Measurements from ENCODE around the gene GOLGA8J. TPM values are rescaled to one million over a fixed set of nuclear protein-coding genes. Genes with fewer than 3 reads are reported as not detected.

The GOLGA8J gene
- total RNA-seq, 1 experiment from 2014 or later = not detected

DNA sequence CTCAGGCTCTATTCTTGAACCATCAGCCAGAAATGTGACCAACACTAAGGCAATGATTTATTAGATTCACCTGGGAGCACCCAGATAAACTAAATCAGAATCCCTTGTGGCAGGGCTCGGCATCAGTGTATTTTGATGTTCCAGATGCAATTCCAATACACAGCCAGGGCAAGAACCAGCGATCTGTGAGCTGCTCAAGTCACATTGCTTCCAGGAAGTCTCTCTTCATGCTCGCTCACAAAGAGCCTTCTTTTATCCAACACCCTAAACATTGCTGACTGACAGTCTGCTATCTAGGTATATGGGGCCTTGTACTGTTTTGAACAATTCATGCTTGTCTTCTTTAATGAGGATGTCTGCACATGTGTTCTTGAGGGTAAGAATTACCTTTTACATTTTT is 40.9 kb upstream of the GOLGA8J start:
- no peak overlapping the region for H2BK120ac ChIP-seq (ENCODE audit: low read depth, low read length, poor library complexity, severe bottlenecking)
- no peak overlapping the region for H3K23ac ChIP-seq (ENCODE audit: insufficient read length, low read depth, low read length)
- H3K9me3 ChIP-seq (ENCODE audit: control insufficient read depth, low read depth, low read length) = no peaks in the 10 kb centered on the region
- H2AK5ac ChIP-seq (ENCODE audit: insufficient read length, low read length) = no peak overlapping the region
- no peak for DNase-seq
- H3K79me1 ChIP-seq (ENCODE audit: insufficient read depth, low read depth, low read length, poor library complexity, severe bottlenecking) = no peaks in the 10 kb centered on the region
- TF ChIP-seq, protein P1, sequence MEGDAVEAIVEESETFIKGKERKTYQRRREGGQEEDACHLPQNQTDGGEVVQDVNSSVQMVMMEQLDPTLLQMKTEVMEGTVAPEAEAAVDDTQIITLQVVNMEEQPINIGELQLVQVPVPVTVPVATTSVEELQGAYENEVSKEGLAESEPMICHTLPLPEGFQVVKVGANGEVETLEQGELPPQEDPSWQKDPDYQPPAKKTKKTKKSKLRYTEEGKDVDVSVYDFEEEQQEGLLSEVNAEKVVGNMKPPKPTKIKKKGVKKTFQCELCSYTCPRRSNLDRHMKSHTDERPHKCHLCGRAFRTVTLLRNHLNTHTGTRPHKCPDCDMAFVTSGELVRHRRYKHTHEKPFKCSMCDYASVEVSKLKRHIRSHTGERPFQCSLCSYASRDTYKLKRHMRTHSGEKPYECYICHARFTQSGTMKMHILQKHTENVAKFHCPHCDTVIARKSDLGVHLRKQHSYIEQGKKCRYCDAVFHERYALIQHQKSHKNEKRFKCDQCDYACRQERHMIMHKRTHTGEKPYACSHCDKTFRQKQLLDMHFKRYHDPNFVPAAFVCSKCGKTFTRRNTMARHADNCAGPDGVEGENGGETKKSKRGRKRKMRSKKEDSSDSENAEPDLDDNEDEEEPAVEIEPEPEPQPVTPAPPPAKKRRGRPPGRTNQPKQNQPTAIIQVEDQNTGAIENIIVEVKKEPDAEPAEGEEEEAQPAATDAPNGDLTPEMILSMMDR (conservative IDR thresholded peaks at IDR 0.05) = no peak
- no peak overlapping the region for H2BK5ac ChIP-seq (ENCODE audit: insufficient read length, low read length)
- H2BK15ac ChIP-seq (ENCODE audit: low read depth, low read length) = no peak overlapping the region
- H3K27me3 ChIP-seq (ENCODE audit: insufficient read depth, low read length) = no peaks in the 10 kb centered on the region
- no peaks in the 10 kb centered on the region for H3K23me2 ChIP-seq (ENCODE audit: insufficient read length, low read depth, low read length, poor library complexity, severe bottlenecking)
- no CpG with 5 or more reads among the region's 3 CpGs for WGBS (ENCODE audit: extremely low coverage, insufficient read length, low lambda C conversion rate)
- H3K9ac ChIP-seq (ENCODE audit: extremely low read depth, insufficient read length, low read length) = no peak overlapping the region
- Mint-ChIP-seq H3K27me3 (ENCODE audit: low read depth) (peaks cover 1% of the 10 kb centered on the region), H3K4me1 (peaks cover 7 to 12% of the 10 kb centered on the region in 2 experiments), H3K4me3 (no peak overlapping the region), H3K36me3 (ENCODE audit: insufficient read depth in 1 of 3, low read depth in 3 of 3) (no peaks in the 10 kb centered on the region), H3K27ac (no peak overlapping the region), H3K9me3 (no peaks in the 10 kb centered on the region)
- H3K14ac ChIP-seq (ENCODE audit: insufficient read depth, low read length) = no peak overlapping the region
- no peaks in the 10 kb centered on the region for H3K79me2 ChIP-seq (ENCODE audit: insufficient read depth, low read length)
- no peaks in the 10 kb centered on the region for H3K4me1 ChIP-seq (ENCODE audit: insufficient read depth, low read length)
- no peak overlapping the region for H2BK12ac ChIP-seq (ENCODE audit: insufficient read length, low read depth, low read length)
- no peak overlapping the region for H2BK20ac ChIP-seq (ENCODE audit: low read depth, low read length, poor library complexity, severe bottlenecking)
- H3K56ac ChIP-seq (ENCODE audit: insufficient read length, low read depth, low read length) = no peak overlapping the region
- no peak overlapping the region for H3K4me2 ChIP-seq (ENCODE audit: insufficient read depth, insufficient read length, low read length)
- no peak overlapping the region for H4K8ac ChIP-seq (replicated peaks; ENCODE audit: insufficient read length, low read depth, low read length)
- no peak overlapping the region for H3K4ac ChIP-seq (ENCODE audit: low read depth, low read length)
- H3K18ac ChIP-seq (ENCODE audit: insufficient read length, low read depth, low read length) = no peak overlapping the region
- H2AFZ ChIP-seq (ENCODE audit: low read length) = no peak overlapping the region
- H4K91ac ChIP-seq (ENCODE audit: insufficient read length, low read depth, low read length) = no peak overlapping the region
- H3T11ph ChIP-seq (ENCODE audit: low read length) = no peak overlapping the region
- no peak overlapping the region for H4K5ac ChIP-seq (ENCODE audit: insufficient read length, low read depth, low read length)
- no peaks in the 10 kb centered on the region for H4K20me1 ChIP-seq (ENCODE audit: control insufficient read depth, insufficient read depth, insufficient read length)
- H3K27ac ChIP-seq (ENCODE audit: insufficient read length, low read depth, low read length) = no peak overlapping the region
